Neuronal stem cell (in vitro differentiated cells): Measurements from ENCODE around the gene NPAS2.
A peak's percentile ranks its signal among the peaks of the same experiment; 100 is the strongest.

ENCODE experiments used
- DNase-seq: peaks from one replicate; pipeline ENCODE4 v3.0.0-alpha.2; 2013; ENCODE audit warnings: low spot score
- H2AFZ ChIP-seq: one replicate; pipeline ENCODE4 v1.6.1; 2013; ENCODE audit warnings: mild to moderate bottlenecking, low read length, inconsistent platforms
- H2AK5ac ChIP-seq: 2 replicates; pipeline ENCODE4 v1.6.1; 2013; ENCODE audit warnings: low read depth, mild to moderate bottlenecking, inconsistent platforms, low read length, moderate library complexity, mixed read lengths
- H2BK120ac ChIP-seq: 2 replicates; pipeline ENCODE4 v1.6.1; 2013; ENCODE audit warnings: low read depth, mild to moderate bottlenecking, inconsistent platforms, low read length, moderate library complexity, mixed read lengths
- H2BK12ac ChIP-seq: one replicate; pipeline ENCODE4 v1.6.1; 2013; ENCODE audit warnings: low read length, inconsistent platforms
- H2BK15ac ChIP-seq: 2 replicates; pipeline ENCODE4 v1.6.1; 2013; ENCODE audit warnings: mild to moderate bottlenecking, low read length, inconsistent platforms, mixed read lengths
- H2BK5ac ChIP-seq: one replicate; pipeline ENCODE4 v1.6.1; 2013; ENCODE audit warnings: inconsistent platforms, mild to moderate bottlenecking, low read length, moderate library complexity
- H3K14ac ChIP-seq: one replicate; pipeline ENCODE4 v1.6.1; 2013; ENCODE audit warnings: low read length, inconsistent platforms
- H3K18ac ChIP-seq: 2 replicates; pipeline ENCODE4 v1.6.1; 2013; ENCODE audit warnings: low read length, inconsistent platforms
- H3K23ac ChIP-seq: 2 replicates; pipeline ENCODE4 v1.6.1; 2013; ENCODE audit warnings: low read depth, mild to moderate bottlenecking, mixed read lengths, low read length, inconsistent platforms; ENCODE audit not compliant: poor library complexity
- H3K27ac ChIP-seq: replicated peaks from 3 replicates; pipeline ENCODE4 v1.5.1; 2013; ENCODE audit warnings: low read length, inconsistent platforms
- H3K27me3 ChIP-seq, 3 experiments: 2 replicates each; pipeline ENCODE4 v1.6.1; 2013; ENCODE audit warnings: low read length in 3 of 3, mild to moderate bottlenecking in 2 of 3, inconsistent platforms in 1 of 3, low read depth in 1 of 3, mixed read lengths in 1 of 3, moderate library complexity in 1 of 3; ENCODE audit not compliant: control insufficient read depth in 3 of 3, insufficient read depth in 3 of 3
- H3K36me3 ChIP-seq, 2 donors: replicated peaks in 1 of 2; 2 replicates each; pipeline ENCODE4 v1.6.1; 2013; ENCODE audit warnings: low read length in 2 of 2; ENCODE audit not compliant: control insufficient read depth in 2 of 2, insufficient read depth in 2 of 2
- H3K4ac ChIP-seq: 2 replicates; pipeline ENCODE4 v1.6.1; 2013; ENCODE audit warnings: inconsistent platforms, mild to moderate bottlenecking, low read length, moderate library complexity
- H3K4me1 ChIP-seq, 2 donors: 1 replicate in 1 of 2; 2 replicates in 1 of 2; pipeline ENCODE4 v1.6.1; 2013; ENCODE audit warnings: low read length in 2 of 2, low read depth in 1 of 2; ENCODE audit not compliant: control insufficient read depth in 2 of 2, insufficient read depth in 1 of 2
- H3K4me2 ChIP-seq: one replicate; pipeline ENCODE4 v1.6.1; 2013; ENCODE audit warnings: mild to moderate bottlenecking, low read length, inconsistent platforms; ENCODE audit not compliant: insufficient read depth, poor library complexity, severe bottlenecking
- H3K4me3 ChIP-seq, 2 donors: 2 replicates each; pipeline ENCODE4 v1.5.1; 2013; ENCODE audit warnings: low read length in 2 of 2, mild to moderate bottlenecking in 2 of 2, inconsistent platforms in 1 of 2, moderate library complexity in 1 of 2
- H3K79me1 ChIP-seq: one replicate; pipeline ENCODE4 v1.6.1; 2013; ENCODE audit warnings: low read depth, mild to moderate bottlenecking, inconsistent platforms, low read length, moderate library complexity
- H3K9ac ChIP-seq: one replicate; pipeline ENCODE4 v1.6.1; 2013; ENCODE audit warnings: mild to moderate bottlenecking, low read depth, low read length, inconsistent platforms; ENCODE audit not compliant: poor library complexity
- H3K9me3 ChIP-seq, 2 donors: replicated peaks in 1 of 2; 2 replicates each; pipeline versions ENCODE3 to v1.6.1; 2013; ENCODE audit warnings: low read length in 2 of 2, mild to moderate bottlenecking in 2 of 2, inconsistent platforms in 1 of 2, low read depth in 1 of 2, mixed read lengths in 1 of 2, moderate library complexity in 1 of 2; ENCODE audit not compliant: control insufficient read depth in 2 of 2, insufficient read depth in 1 of 2
- H4K8ac ChIP-seq: one replicate; pipeline ENCODE4 v1.6.1; 2013; ENCODE audit warnings: low read depth, mild to moderate bottlenecking, inconsistent platforms, low read length, moderate library complexity
- H4K91ac ChIP-seq: one replicate; pipeline ENCODE4 v1.6.1; 2013; ENCODE audit warnings: low read length, low read depth, mild to moderate bottlenecking, inconsistent platforms; ENCODE audit not compliant: poor library complexity
- WGBS, 2 donors: extraction: QIAGEN DNeasy Blood & Tissue Kit; methylation state at CpG; one replicate each; pipeline ENCODE4 v1.1.7; 2013; ENCODE audit warnings: missing lambda C conversion rate in 2 of 2, mixed read lengths in 1 of 2; ENCODE audit not compliant: insufficient read length in 2 of 2, insufficient replicate concordance in 1 of 2; ENCODE audit errors: extremely low coverage in 2 of 2; 5-methylcytosine and 5-hydroxymethylcytosine counted together

The NPAS2 gene

DNA sequence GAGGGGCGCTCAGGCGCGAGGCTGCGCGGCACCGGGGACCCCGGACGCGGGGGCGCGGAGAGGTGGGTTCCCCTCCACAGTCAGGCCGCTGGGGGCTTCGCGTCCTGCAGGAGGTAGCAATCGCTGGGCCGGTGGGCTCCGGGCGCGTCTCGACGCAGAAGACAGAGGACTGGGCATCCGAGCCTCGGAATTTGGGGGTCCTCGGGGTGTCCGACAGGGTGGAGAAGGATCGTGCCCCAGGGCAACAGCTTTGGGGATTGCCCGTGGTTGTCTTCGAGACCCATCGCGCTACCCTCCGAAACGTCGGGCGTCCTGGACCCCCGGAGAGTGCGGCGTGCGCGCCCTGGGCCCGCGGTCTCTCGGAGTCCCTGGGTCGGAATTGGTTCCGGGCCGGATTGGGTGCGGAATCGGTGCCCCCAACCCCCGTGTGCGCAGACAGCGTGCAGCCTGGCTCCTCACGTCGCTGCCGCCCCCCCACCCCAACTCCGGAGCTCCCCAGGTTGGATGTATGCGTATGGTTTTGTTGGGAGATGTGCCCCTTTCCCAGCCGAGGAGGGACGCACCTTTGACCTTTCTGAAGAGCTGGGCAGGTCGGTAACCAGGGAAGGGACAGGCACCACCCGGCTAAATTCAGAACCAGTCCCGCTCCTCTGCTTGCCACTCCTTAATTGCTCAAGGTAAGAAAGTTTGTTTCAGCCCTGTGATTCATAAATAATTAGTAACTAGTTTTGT, 750 bp downstream of the NPAS2 start:
- Histone ChIP-seq H3K4me3 (peak overlapping the region; percentile 29 to 81), H2AFZ (peak overlapping the region; percentile 90), H3K9me3 (no peaks in the 10 kb centered on the region), H2BK120ac (no peak overlapping the region), H3K23ac (peak overlapping the region; percentile 77), H3K79me1 (no peaks in the 10 kb centered on the region), H2BK5ac (peak overlapping the region; percentile 58), H3K36me3 (no peaks in the 10 kb centered on the region), H3K14ac (no peak overlapping the region), H2BK12ac (no peak overlapping the region), H2AK5ac (no peak overlapping the region), H3K27ac (no peak overlapping the region), H4K91ac (no peak overlapping the region), H3K27me3 (peaks cover 14 to 87% (median 38%) of the 10 kb centered on the region in 3 experiments), H3K4me2 (peak overlapping the region; percentile 85), H2BK15ac (peak overlapping the region; percentile 32), H3K4me1 (peaks cover 0 to 5% of the 10 kb centered on the region in 2 donors), H4K8ac (no peak overlapping the region), H3K9ac (peak overlapping the region; percentile 84), H3K4ac (no peak overlapping the region), H3K18ac (peak overlapping the region; percentile 83)
- DNase-seq: no peak
- no CpG with 5 or more reads among the region's 60 CpGs for WGBS, 2 donors

DNA sequence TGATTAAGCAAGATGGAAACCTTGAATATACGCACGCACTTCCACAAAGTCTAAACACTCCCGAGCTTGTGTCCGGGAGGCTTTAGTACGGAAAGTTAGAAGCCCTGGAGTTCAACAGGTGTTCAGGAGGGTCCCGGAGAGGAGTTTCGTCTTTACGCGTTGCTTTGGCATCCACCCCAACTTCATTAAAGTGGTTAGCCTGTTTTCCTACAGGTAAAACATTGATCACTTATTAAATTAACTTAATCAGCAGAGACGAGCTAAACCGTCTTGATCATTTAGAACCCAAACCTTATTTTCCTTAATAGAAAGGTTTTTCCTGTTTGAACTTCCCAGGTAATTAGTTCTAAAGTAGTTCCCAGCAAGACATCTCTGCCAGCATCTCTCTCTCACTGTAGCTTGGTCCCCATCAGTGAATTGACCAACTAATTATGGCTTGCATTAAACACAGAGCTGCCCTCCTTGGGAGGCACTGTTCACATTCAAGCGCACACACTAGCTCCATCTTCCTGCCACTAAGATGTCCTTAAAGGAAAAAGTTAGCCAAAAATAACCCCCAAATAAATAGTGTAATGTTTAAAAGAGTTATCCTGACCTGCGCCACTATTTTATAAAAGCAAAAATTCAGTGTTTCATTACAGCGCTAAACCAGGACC, 1.4 kb downstream of the NPAS2 start:
- no peak overlapping the region for H4K91ac ChIP-seq
- no peak overlapping the region for H2BK5ac ChIP-seq
- H3K4me3 ChIP-seq: no peak overlapping the region
- H3K4me2 ChIP-seq: no peak overlapping the region
- no peaks in the 10 kb centered on the region for H3K79me1 ChIP-seq
- no peaks in the 10 kb centered on the region for H3K9me3 ChIP-seq
- H3K4ac ChIP-seq: no peak overlapping the region
- no peak overlapping the region for H3K14ac ChIP-seq
- no CpG with 5 or more reads among the region's 14 CpGs for WGBS, 2 donors
- peaks cover 0 to 5% of the 10 kb centered on the region in 2 donors for H3K4me1 ChIP-seq
- H3K36me3 ChIP-seq: no peaks in the 10 kb centered on the region
- H3K23ac ChIP-seq: no peak overlapping the region
- DNase-seq: no peak
- H2BK15ac ChIP-seq: no peak overlapping the region
- no peak overlapping the region for H3K9ac ChIP-seq
- H3K27me3 ChIP-seq: peaks cover 14 to 82% (median 38%) of the 10 kb centered on the region in 3 experiments
- H3K18ac ChIP-seq: no peak overlapping the region
- H3K27ac ChIP-seq: no peak overlapping the region
- H2AFZ ChIP-seq: no peak overlapping the region
- H2BK12ac ChIP-seq: no peak overlapping the region
- H2AK5ac ChIP-seq: no peak overlapping the region
- H4K8ac ChIP-seq: no peak overlapping the region
- no peak overlapping the region for H2BK120ac ChIP-seq

GRCh38 chr2:100821911-100822265, 1.9 kb downstream of the NPAS2 start:
- no peak overlapping the region for H3K23ac ChIP-seq
- no peak overlapping the region for H3K27ac ChIP-seq
- H2BK120ac ChIP-seq: no peak overlapping the region
- no peak overlapping the region for H3K14ac ChIP-seq
- peaks cover 14 to 77% (median 38%) of the 10 kb centered on the region in 3 experiments for H3K27me3 ChIP-seq
- no peak overlapping the region for H2AK5ac ChIP-seq
- no peak for DNase-seq
- peaks cover 0 to 5% of the 10 kb centered on the region in 2 donors for H3K4me1 ChIP-seq
- no CpG with 5 or more reads among the region's 9 CpGs for WGBS, 2 donors
- no peak overlapping the region for H3K18ac ChIP-seq
- H2AFZ ChIP-seq: no peak overlapping the region
- H3K4ac ChIP-seq: no peak overlapping the region
- H3K4me2 ChIP-seq: no peak overlapping the region
- no peaks in the 10 kb centered on the region for H3K36me3 ChIP-seq
- no peak overlapping the region for H3K4me3 ChIP-seq
- H4K91ac ChIP-seq: no peak overlapping the region
- H3K79me1 ChIP-seq: no peaks in the 10 kb centered on the region
- no peak overlapping the region for H2BK5ac ChIP-seq
- H2BK12ac ChIP-seq: no peak overlapping the region
- no peak overlapping the region for H3K9ac ChIP-seq
- H3K9me3 ChIP-seq: no peaks in the 10 kb centered on the region
- no peak overlapping the region for H4K8ac ChIP-seq
- no peak overlapping the region for H2BK15ac ChIP-seq

GRCh38 chr2:100822587-100823248, 2.8 kb downstream of the NPAS2 start:
- Histone ChIP-seq H3K79me1 (no peaks in the 10 kb centered on the region), H3K4me1 (peaks cover 0 to 5% of the 10 kb centered on the region in 2 donors), H3K9ac (no peak overlapping the region), H3K27me3 (peaks cover 14 to 68% (median 38%) of the 10 kb centered on the region in 3 experiments), H3K4me3 (no peak overlapping the region), H3K4me2 (no peak overlapping the region), H2BK15ac (no peak overlapping the region), H2BK5ac (no peak overlapping the region), H2BK12ac (no peak overlapping the region), H3K27ac (no peak overlapping the region), H3K14ac (no peak overlapping the region), H3K23ac (no peak overlapping the region), H3K9me3 (no peaks in the 10 kb centered on the region), H2AK5ac (no peak overlapping the region), H2BK120ac (no peak overlapping the region), H3K36me3 (no peaks in the 10 kb centered on the region), H3K4ac (no peak overlapping the region), H2AFZ (no peak overlapping the region), H4K8ac (no peak overlapping the region), H4K91ac (no peak overlapping the region), H3K18ac (no peak overlapping the region)
- WGBS, 2 donors: no CpG with 5 or more reads among the region's 9 CpGs
- DNase-seq: no peak
